GM23338 (cell line): ENCODE results near the gene TCP11L2. TPM values are rescaled to one million over a fixed set of nuclear protein-coding genes. Genes with fewer than 3 reads are reported as not detected.

ENCODE experiments used
- CREB1 ChIP-seq: fragments of 250-450 bp; sonication (Bioruptor Pico); IDR thresholded peaks from 2 replicates; pipeline ENCODE4 v1.5.0; 2020; ENCODE audit warnings: low read depth, mild to moderate bottlenecking, moderate library complexity
- EZH2 ChIP-seq: fragments of 200-600 bp; sonication (generic); IDR thresholded peaks from one replicate; pipeline ENCODE4 v1.8.0; 2017; ENCODE audit warnings: antibody characterized with exemption, mild to moderate bottlenecking, low read depth; ENCODE audit not compliant: unreplicated experiment
- EZH2phosphoT487 ChIP-seq: fragments of 200-600 bp; sonication (generic); IDR thresholded peaks from one replicate; pipeline ENCODE4 v1.8.1; 2018; ENCODE audit warnings: antibody characterized with exemption; ENCODE audit not compliant: unreplicated experiment
- JUNB ChIP-seq: IDR thresholded peaks from one replicate; pipeline ENCODE4 v1.6.1; 2016; ENCODE audit warnings: antibody characterized with exemption; ENCODE audit not compliant: unreplicated experiment
- NANOG ChIP-seq: IDR thresholded peaks from 2 replicates; pipeline ENCODE4 v1.6.1; 2016; ENCODE audit warnings: antibody characterized with exemption, borderline replicate concordance
- POLR2AphosphoS5 ChIP-seq: IDR thresholded peaks from 2 replicates; pipeline ENCODE4 v1.6.1; 2016; ENCODE audit warnings: antibody characterized with exemption, low read depth
- STAT1 ChIP-seq: IDR thresholded peaks from one replicate; pipeline ENCODE4 v1.6.1; 2016; ENCODE audit warnings: antibody characterized with exemption; ENCODE audit not compliant: unreplicated experiment
- ZNF331 ChIP-seq: fragments of 250-450 bp; sonication (Bioruptor Pico); IDR thresholded peaks from 2 replicates; pipeline ENCODE4 v1.5.0; 2020; ENCODE audit warnings: low read depth, mild to moderate bottlenecking, moderate library complexity
- polyA plus RNA-seq: library from polyadenylated mRNA; unstranded; fragments of >200 nt; fragmentation: Nextera tagmentation; extraction: Ambion mirVana; gene quantifications from 2 replicates; pipeline ENCODE4 v1.2.1, GENCODE V29; 2016
- total RNA-seq: library from RNA; depleted of rRNA; stranded (reverse); fragments of >200 nt; shearing (Covaris generic); gene quantifications from 2 replicates; pipeline ENCODE4 v1.2.3, GENCODE V29; 2014
- TF ChIP-seq, protein P1 (sequence below): fragments of 250-450 bp; sonication (Bioruptor Pico); IDR thresholded peaks from 2 replicates; pipeline ENCODE4 v1.5.0; 2020; ENCODE audit warnings: mild to moderate bottlenecking, moderate library complexity
- TF ChIP-seq, protein P2 (sequence below): IDR thresholded peaks from 2 replicates; pipeline ENCODE4 v1.6.1; 2016; ENCODE audit warnings: antibody characterized with exemption
- TF ChIP-seq, protein P3 (sequence below), 2 experiments: fragments of 200-600 bp in 1 of 2; sonication (generic) in 1 of 2; conservative IDR thresholded peaks; 2 replicates each; pipeline versions ENCODE4 v1.5.1 to v1.6.1; 2016 to 2017; ENCODE audit warnings: antibody characterized with exemption in 2 of 2, low read depth in 2 of 2, mild to moderate bottlenecking in 2 of 2, moderate library complexity in 1 of 2

Gene TCP11L2
- total and polyA plus RNA-seq, 2 experiments from 2014 or later, result 1.4 to 4.4 TPM

DNA sequence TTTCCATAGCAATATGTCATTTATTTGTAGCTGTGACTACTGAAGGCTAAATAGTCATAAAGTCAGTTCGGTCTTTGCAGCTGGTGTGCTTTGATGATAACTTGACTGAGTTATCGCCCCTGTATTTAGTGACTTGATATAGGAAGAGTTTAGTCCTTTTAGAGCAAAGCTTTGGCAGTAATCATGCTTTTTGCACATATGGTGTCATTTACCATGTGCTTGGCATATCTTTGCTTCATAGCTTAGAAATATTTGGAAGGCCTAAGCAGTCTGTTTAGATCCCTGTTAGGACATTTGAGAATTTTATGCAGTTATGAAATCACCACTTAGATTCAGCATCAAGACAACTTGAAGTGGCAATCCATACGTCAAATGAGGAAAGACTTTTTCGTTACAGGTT lies 86.6 kb downstream of the TCP11L2 start (continued):
- TF ChIP-seq, protein P1, sequence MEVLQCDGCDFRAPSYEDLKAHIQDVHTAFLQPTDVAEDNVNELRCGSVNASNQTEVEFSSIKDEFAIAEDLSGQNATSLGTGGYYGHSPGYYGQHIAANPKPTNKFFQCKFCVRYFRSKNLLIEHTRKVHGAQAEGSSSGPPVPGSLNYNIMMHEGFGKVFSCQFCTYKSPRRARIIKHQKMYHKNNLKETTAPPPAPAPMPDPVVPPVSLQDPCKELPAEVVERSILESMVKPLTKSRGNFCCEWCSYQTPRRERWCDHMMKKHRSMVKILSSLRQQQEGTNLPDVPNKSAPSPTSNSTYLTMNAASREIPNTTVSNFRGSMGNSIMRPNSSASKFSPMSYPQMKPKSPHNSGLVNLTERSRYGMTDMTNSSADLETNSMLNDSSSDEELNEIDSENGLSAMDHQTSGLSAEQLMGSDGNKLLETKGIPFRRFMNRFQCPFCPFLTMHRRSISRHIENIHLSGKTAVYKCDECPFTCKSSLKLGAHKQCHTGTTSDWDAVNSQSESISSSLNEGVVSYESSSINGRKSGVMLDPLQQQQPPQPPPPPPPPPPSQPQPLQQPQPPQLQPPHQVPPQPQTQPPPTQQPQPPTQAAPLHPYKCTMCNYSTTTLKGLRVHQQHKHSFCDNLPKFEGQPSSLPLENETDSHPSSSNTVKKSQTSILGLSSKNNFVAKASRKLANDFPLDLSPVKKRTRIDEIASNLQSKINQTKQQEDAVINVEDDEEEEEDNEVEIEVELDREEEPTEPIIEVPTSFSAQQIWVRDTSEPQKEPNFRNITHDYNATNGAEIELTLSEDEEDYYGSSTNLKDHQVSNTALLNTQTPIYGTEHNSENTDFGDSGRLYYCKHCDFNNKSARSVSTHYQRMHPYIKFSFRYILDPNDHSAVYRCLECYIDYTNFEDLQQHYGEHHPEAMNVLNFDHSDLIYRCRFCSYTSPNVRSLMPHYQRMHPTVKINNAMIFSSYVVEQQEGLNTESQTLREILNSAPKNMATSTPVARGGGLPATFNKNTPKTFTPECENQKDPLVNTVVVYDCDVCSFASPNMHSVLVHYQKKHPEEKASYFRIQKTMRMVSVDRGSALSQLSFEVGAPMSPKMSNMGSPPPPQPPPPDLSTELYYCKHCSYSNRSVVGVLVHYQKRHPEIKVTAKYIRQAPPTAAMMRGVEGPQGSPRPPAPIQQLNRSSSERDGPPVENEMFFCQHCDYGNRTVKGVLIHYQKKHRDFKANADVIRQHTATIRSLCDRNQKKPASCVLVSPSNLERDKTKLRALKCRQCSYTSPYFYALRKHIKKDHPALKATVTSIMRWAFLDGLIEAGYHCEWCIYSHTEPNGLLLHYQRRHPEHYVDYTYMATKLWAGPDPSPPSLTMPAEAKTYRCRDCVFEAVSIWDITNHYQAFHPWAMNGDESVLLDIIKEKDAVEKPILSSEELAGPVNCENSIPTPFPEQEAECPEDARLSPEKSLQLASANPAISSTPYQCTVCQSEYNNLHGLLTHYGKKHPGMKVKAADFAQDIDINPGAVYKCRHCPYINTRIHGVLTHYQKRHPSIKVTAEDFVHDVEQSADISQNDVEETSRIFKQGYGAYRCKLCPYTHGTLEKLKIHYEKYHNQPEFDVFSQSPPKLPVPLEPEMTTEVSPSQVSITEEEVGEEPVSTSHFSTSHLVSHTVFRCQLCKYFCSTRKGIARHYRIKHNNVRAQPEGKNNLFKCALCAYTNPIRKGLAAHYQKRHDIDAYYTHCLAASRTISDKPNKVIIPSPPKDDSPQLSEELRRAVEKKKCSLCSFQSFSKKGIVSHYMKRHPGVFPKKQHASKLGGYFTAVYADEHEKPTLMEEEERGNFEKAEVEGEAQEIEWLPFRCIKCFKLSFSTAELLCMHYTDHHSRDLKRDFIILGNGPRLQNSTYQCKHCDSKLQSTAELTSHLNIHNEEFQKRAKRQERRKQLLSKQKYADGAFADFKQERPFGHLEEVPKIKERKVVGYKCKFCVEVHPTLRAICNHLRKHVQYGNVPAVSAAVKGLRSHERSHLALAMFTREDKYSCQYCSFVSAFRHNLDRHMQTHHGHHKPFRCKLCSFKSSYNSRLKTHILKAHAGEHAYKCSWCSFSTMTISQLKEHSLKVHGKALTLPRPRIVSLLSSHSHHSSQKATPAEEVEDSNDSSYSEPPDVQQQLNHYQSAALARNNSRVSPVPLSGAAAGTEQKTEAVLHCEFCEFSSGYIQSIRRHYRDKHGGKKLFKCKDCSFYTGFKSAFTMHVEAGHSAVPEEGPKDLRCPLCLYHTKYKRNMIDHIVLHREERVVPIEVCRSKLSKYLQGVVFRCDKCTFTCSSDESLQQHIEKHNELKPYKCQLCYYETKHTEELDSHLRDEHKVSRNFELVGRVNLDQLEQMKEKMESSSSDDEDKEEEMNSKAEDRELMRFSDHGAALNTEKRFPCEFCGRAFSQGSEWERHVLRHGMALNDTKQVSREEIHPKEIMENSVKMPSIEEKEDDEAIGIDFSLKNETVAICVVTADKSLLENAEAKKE (CRISPR knock-in tag), result no peak
- TF ChIP-seq CREB1 (CRISPR knock-in tag) (no peak), POLR2AphosphoS5 (no peak), NANOG (no peak), JUNB (no peak), EZH2 (no peak), ZNF331 (CRISPR knock-in tag) (no peak), EZH2phosphoT487 (no peak), STAT1 (no peak)
- TF ChIP-seq, protein P2, sequence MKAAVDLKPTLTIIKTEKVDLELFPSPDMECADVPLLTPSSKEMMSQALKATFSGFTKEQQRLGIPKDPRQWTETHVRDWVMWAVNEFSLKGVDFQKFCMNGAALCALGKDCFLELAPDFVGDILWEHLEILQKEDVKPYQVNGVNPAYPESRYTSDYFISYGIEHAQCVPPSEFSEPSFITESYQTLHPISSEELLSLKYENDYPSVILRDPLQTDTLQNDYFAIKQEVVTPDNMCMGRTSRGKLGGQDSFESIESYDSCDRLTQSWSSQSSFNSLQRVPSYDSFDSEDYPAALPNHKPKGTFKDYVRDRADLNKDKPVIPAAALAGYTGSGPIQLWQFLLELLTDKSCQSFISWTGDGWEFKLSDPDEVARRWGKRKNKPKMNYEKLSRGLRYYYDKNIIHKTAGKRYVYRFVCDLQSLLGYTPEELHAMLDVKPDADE, result no peak
- TF ChIP-seq, protein P3, sequence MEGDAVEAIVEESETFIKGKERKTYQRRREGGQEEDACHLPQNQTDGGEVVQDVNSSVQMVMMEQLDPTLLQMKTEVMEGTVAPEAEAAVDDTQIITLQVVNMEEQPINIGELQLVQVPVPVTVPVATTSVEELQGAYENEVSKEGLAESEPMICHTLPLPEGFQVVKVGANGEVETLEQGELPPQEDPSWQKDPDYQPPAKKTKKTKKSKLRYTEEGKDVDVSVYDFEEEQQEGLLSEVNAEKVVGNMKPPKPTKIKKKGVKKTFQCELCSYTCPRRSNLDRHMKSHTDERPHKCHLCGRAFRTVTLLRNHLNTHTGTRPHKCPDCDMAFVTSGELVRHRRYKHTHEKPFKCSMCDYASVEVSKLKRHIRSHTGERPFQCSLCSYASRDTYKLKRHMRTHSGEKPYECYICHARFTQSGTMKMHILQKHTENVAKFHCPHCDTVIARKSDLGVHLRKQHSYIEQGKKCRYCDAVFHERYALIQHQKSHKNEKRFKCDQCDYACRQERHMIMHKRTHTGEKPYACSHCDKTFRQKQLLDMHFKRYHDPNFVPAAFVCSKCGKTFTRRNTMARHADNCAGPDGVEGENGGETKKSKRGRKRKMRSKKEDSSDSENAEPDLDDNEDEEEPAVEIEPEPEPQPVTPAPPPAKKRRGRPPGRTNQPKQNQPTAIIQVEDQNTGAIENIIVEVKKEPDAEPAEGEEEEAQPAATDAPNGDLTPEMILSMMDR (conservative IDR thresholded peaks at IDR 0.05; ENCODE audit: low read depth in 2 of 2), result no peak
